Spleen (tissue), 7 donors: Measurements from ENCODE around the gene RBMS3.

Source experiments
- CTCF ChIP-seq, 11 experiments: fragments of 200-600 bp in 7 of 11; fragments of 450-650 bp in 4 of 11; sonication (generic) in 4 of 11; IDR thresholded peaks in 8 of 11; conservative IDR thresholded peaks in 3 of 11; 1 replicate in 7 of 11; 2 replicates in 4 of 11; pipeline versions ENCODE4 v1.4.0 to v1.8.0; 2016 to 2021; ENCODE audit warnings: antibody characterized with exemption in 11 of 11, inconsistent platforms in 4 of 11, mild to moderate bottlenecking in 1 of 11
- POLR2AphosphoS5 ChIP-seq, 3 donors: sonication (generic); formaldehyde crosslinking; IDR thresholded peaks; one replicate each; pipeline ENCODE4 v1.5.1; 2017; ENCODE audit warnings: antibody characterized with exemption in 3 of 3
- donor health status: DM: no; HTN: no; CAD: no; lungs with moderate emphysema.
- donor health status: DM: no; HTN: no; CAD: no.
- donor health status: DM: no; HTN: no; CAD: no.

GRCh38 chr3:29322586-29322985, 41.7 kb downstream of the RBMS3 start:
- TF ChIP-seq CTCF (IDR thresholded peaks at IDR 0.05 in 8 of 11, conservative IDR thresholded peaks at IDR 0.05 in 3 of 11): no peak
- no peak for TF ChIP-seq POLR2AphosphoS5 (IDR thresholded peaks at IDR 0.05)
